NCI-H1092 (cell line): ENCODE results near the gene PCNA.
"Not testable (repeated sequence)": the region's sequence is repeated elsewhere in the genome, so short reads cannot be mapped to it uniquely, and the experiment has no call there.

Experiments used
- DNase-seq: peaks from one replicate; lab custom pipeline; 2025; lab: John Stamatoyannopoulos, UW

PCNA gene

DNA sequence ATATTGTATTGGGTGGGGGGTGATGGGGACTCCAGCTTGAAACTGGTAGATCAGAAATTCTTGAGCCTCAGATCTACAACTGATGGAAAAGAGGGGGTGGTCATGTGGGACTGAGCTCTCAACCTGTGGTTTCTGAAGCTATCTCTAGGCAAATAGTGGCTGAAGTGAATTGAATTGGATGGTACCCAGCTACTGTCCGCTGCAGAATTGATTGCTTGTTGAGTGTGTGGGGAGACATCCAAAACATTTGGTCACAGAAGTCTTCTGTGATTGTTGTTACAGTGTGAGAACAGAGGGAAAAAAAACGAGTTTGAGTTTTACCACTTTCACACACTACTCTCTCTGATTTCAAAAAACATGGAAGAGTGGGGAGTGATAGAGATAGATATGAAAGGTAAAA, 21.9 kb upstream of the PCNA start:
- no peak for DNase-seq

GRCh38 chr20:5140195-5140594, 20.4 kb upstream of the PCNA start:
- DNase-seq, result no peak

- DNase-seq, result no peak
These were observed 16.3 kb upstream of the PCNA start for GRCh38 chr20:5136096-5136495.

GRCh38 chr20:5135363-5136012, 15.7 kb upstream of the PCNA start:
- no peak for DNase-seq

DNA sequence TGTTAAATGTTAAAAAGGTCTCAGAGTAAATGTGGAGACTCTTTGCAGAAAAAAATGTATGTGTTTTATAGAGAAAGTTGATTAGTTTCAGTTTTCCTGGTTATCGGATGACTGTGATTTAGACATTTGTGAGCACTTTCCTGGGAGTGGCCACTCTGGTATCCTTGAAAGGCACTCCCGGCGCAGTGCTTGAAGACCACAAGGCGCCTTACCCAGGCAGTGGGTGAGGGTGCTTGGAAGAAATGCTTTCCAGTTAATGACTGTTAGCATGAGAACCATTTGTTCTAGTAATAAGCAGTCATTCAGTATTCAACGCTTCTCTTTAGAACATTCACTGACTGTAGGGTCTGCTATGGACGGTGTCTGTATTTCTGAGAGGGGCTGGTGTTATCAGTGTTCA, 14.2 kb upstream of the PCNA start:
- DNase-seq, result no peak

GRCh38 chr20:5131502-5131901, 11.7 kb upstream of the PCNA start:
- DNase-seq, result no peak

- DNase-seq, result no peak
These were observed 9.1 kb upstream of the PCNA start for GRCh38 chr20:5128886-5129285.

DNA sequence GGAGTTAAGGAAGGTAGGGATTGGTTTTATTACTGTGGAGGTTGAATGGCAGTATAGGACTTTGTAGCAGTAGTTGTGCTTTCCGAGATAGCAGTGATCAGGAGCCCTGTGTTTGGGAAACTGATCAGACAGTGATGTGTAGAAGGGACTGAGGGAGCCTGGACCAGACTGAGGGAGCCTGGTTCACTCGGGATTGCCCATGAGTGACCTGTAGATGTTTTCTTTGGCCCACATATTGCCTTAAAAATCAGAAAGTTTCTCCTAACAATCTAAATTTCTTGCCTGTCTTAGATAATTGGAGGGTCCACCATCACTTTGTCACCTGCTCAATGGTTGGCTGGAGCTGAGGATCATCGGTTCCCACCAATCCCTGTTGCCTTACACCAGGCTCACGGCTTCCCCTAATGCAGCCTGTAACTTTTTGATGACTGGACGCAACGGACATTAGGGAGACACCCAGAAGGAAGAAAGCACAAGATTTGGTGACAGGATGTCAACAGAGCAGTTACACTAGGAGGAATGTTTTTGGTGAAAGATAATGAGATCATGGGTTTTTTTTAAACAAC, 8.2 kb upstream of the PCNA start:
- no peak for DNase-seq

DNA sequence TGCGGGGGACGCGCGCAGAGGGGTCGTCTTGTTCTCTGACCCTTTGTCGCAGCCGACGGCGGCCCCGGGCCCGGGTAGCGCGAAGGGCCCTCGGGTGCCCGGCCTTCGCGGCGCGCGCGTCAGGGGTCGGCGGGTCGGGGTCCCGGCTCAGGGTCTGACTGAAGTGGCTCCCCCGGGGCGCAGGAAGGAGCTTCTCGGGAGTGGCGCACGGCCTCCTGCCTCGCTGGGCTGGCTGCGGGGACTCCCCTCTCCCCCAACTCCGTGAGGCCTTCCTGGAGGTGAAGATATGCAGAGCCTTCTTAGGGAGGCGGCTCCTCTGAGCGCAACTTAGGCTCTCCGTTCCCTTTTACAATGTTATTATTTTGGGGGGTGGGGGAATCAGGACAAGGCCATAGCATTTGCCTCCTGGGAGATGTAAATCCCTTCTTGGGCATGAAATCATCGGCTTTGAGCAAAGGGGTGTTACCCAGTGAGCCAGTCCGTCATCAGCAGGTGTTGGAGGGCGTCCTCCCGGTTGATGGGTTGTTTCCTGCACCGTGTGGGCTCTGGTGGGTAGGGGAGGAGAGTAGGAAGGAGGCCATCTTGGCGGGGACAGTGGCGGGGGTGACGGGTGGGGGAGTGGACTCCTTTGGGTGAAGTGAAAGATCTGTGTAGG, 7.6 kb upstream of the PCNA start:
- peak; percentile 40 for DNase-seq

GRCh38 chr20:5126512-5127203, 6.9 kb upstream of the PCNA start, which contains the start of gene CDS2:
CDS2 (plus strand) TSS chr20:5127008; CDS start chr20:5127093, 85 bp downstream.
- peak; percentile 99 for DNase-seq

- DNase-seq, result no peak
These were observed 3.1 kb upstream of the PCNA start for GRCh38 chr20:5122873-5123260.

- no peak for DNase-seq
These were observed 373 bp upstream of the PCNA start for GRCh38 chr20:5120185-5120476.

DNA sequence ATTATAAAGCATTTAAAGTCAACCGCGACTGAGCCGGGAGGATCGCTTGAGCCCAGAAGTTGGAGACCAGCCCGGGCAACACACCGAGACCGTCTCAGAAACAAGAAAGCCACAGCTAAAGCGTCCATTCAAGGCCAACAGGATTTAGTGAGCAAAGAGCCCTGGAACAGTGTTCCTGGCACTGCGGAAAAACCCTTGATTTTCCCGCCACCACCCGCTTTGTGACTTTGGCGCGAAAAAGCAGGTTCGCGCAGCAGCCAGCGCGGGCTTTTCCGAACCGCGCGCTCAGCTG, 669 bp downstream of the PCNA start:
- no peak for DNase-seq

DNA sequence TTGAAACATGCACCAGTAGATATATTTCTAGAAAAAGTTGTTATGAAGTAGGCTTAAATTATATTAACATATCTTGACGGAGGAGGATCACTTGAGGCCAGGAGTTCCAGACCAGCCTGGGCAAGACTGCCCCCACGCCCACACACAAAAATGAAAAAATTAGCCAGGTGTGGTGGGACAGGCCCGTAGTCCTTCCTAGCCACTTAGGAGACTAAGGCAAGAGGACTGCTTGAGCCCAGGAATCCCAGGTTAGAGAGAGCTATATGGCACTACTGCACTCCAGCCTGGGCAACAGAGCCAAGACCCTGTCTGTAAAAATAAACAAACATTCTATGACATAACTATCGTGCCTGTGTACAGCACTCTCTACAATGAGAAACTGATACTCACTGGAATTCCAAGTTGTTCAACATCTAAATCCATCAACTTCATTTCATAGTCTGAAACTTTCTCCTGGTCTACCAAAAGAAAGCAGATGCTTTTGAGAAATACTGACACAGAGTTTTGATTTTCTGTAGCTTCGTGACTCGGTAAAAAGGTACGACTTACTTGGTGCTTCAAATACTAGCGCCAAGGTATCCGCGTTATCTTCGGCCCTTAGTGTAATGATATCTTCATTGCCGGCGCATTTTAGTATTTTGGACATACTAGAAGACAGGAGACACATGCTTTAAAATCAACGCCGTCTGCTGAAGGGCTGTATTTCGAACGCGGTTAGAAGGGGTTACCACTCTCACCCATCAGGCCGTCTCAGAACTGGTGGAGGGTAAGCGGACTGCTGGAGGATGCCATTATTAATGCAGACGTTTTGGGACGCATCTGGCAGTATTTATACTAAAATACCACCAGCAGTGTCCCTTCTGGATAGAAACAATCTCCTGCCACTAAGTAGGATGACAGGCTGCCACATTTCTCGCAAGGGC, 1.3 kb downstream of the PCNA start:
- no peak for DNase-seq

GRCh38 chr20:5116875-5117274, 2.9 kb downstream of the PCNA start:
- DNase-seq, result no peak

DNA sequence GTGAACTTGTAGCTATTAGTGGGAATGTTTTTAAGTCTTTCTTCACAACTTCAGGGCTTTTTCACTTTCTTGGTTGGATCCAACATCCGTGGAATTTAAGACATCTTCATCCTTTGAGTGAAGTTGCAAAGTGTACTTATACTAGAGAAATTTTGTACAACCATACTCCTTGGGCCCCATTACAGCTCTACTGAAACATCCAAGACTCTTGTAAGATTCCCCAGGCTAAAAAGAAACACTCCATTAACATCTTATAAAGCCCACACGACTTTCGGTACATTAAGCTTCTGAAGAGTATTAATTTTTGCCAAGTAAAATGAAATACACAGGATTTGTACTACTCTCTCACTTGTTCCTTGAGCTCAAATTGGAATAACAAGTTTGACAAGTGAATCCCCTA, 5.4 kb downstream of the PCNA start:
- no peak for DNase-seq

GRCh38 chr20:5113615-5113986, 6.2 kb downstream of the PCNA start:
- no peak for DNase-seq

- no peak for DNase-seq
These were observed 10.5 kb downstream of the PCNA start for GRCh38 chr20:5109276-5109675.

- no peak for DNase-seq
These were observed 15.3 kb downstream of the PCNA start for GRCh38 chr20:5104479-5104878.

DNA sequence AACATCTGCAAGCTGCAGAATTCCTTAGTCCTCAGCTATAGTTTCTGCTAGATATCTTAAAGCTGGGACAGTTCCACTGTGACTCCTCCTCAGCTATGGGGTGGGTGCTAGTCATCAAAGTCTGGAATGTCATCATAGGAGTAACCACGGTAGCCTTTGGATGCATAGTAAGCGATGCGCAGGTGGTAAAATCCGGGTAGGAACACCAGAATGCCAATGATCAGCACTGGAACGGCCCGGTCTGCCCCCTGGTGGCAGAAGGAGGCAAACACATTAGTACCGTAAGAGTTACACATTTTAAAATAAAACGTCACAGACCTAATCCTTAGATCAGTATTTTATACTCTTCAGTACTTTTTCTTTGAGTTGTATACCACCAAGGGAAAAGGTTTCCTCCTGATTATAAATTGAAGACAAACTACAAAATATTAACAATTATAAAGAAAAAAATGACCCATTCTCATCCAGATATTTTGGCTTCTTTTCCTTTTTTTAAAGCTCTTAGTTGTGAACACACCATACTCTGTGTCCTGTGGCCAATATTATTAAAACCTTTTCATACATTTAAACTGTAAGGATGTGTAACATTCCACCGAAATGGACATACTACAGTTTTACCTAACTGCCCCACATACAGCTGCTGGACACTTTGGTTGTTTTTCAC, 18.9 kb downstream of the PCNA start:
- DNase-seq, result peak; percentile 33

GRCh38 chr20:5099909-5100308, 19.8 kb downstream of the PCNA start:
- DNase-seq, result not testable (repeated sequence)

DNA sequence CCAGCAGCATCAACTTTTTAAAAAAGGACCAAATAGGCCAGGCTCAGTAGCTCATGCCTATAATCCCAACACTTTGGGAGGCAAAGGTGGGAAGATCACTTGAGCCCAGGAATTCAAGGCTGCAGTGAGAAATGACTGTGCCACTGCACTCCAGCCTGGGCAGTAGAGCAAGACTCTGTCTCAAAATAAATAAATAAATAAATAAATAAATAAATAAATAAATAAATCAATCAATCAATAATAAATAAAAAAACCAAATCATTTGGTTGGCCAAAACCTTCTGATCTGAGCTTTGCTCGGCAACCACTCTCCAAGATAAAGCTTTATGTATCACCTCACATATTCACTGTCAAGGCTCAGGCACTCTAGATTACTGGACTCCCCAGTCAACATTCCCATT, 20.7 kb downstream of the PCNA start:
- DNase-seq, result not testable (repeated sequence)
